ENCODE measurements around the gene EIF4E3.

DNA sequence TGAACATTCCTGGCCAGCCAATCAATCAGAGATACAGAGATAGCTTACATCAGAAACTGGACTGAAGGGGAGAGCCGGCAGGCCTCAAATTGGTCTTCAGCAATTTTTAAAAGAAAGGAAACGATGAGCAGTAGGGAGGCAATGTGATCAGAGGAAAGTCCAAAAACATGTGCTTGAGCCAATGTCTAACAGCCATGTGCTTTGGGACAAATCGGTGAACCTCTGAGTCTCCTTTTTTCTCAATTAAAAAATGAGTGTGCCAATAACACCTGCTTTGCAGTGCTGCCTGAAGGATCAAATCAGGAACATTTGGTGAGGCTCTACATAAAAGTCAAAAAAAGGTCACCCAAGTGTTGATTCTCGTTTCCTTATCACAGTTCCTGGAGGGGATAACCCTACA is 7.4 kb upstream of the EIF4E3 start:
- TF ChIP-seq, protein P1, sequence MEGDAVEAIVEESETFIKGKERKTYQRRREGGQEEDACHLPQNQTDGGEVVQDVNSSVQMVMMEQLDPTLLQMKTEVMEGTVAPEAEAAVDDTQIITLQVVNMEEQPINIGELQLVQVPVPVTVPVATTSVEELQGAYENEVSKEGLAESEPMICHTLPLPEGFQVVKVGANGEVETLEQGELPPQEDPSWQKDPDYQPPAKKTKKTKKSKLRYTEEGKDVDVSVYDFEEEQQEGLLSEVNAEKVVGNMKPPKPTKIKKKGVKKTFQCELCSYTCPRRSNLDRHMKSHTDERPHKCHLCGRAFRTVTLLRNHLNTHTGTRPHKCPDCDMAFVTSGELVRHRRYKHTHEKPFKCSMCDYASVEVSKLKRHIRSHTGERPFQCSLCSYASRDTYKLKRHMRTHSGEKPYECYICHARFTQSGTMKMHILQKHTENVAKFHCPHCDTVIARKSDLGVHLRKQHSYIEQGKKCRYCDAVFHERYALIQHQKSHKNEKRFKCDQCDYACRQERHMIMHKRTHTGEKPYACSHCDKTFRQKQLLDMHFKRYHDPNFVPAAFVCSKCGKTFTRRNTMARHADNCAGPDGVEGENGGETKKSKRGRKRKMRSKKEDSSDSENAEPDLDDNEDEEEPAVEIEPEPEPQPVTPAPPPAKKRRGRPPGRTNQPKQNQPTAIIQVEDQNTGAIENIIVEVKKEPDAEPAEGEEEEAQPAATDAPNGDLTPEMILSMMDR (IDR thresholded peaks at IDR 0.05): no peak
- TF ChIP-seq JUNB (IDR thresholded peaks at IDR 0.05) (no peak), SMC3 (IDR thresholded peaks at IDR 0.05) (no peak), POLR2A (IDR thresholded peaks at IDR 0.05; ENCODE audit: low read length) (no peak), EP300 (IDR thresholded peaks at IDR 0.05) (no peak), MYC (IDR thresholded peaks at IDR 0.05; ENCODE audit: borderline replicate concordance, low read length) (no peak), ESRRA (IDR thresholded peaks at IDR 0.05; ENCODE audit: borderline replicate concordance, low read length) (no peak), RCOR1 (IDR thresholded peaks at IDR 0.05; ENCODE audit: low read depth, low read length) (no peak), CBX2 (IDR thresholded peaks at IDR 0.05; ENCODE audit: borderline replicate concordance, low read depth) (no peak)
- TF ChIP-seq, protein P2, sequence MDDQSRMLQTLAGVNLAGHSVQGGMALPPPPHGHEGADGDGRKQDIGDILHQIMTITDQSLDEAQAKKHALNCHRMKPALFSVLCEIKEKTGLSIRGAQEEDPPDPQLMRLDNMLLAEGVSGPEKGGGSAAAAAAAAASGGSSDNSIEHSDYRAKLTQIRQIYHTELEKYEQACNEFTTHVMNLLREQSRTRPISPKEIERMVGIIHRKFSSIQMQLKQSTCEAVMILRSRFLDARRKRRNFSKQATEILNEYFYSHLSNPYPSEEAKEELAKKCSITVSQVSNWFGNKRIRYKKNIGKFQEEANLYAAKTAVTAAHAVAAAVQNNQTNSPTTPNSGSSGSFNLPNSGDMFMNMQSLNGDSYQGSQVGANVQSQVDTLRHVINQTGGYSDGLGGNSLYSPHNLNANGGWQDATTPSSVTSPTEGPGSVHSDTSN (IDR thresholded peaks at IDR 0.05): no peak
- TF ChIP-seq, protein P3, sequence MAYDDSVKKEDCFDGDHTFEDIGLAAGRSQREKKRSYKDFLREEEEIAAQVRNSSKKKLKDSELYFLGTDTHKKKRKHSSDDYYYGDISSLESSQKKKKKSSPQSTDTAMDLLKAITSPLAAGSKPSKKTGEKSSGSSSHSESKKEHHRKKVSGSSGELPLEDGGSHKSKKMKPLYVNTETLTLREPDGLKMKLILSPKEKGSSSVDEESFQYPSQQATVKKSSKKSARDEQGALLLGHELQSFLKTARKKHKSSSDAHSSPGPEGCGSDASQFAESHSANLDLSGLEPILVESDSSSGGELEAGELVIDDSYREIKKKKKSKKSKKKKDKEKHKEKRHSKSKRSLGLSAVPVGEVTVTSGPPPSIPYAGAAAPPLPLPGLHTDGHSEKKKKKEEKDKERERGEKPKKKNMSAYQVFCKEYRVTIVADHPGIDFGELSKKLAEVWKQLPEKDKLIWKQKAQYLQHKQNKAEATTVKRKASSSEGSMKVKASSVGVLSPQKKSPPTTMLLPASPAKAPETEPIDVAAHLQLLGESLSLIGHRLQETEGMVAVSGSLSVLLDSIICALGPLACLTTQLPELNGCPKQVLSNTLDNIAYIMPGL (CRISPR knock-in tag; IDR thresholded peaks at IDR 0.05; ENCODE audit: borderline replicate concordance): no peak
- TF ChIP-seq, protein P4, sequence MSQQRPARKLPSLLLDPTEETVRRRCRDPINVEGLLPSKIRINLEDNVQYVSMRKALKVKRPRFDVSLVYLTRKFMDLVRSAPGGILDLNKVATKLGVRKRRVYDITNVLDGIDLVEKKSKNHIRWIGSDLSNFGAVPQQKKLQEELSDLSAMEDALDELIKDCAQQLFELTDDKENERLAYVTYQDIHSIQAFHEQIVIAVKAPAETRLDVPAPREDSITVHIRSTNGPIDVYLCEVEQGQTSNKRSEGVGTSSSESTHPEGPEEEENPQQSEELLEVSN (IDR thresholded peaks at IDR 0.05; ENCODE audit: borderline replicate concordance, low read depth): no peak

Measured in A549 (cell line).